ENCODE measurements around the gene PCDHB8. TPM values are rescaled to one million over a fixed set of nuclear protein-coding genes. Genes with fewer than 3 reads are reported as not detected.
"Not testable (repeated sequence)": the region's sequence is repeated elsewhere in the genome, so short reads cannot be mapped to it uniquely, and the experiment has no call there.

The PCDHB8 gene
- total RNA-seq, 2 donors from 2014 or later, result not detected

DNA sequence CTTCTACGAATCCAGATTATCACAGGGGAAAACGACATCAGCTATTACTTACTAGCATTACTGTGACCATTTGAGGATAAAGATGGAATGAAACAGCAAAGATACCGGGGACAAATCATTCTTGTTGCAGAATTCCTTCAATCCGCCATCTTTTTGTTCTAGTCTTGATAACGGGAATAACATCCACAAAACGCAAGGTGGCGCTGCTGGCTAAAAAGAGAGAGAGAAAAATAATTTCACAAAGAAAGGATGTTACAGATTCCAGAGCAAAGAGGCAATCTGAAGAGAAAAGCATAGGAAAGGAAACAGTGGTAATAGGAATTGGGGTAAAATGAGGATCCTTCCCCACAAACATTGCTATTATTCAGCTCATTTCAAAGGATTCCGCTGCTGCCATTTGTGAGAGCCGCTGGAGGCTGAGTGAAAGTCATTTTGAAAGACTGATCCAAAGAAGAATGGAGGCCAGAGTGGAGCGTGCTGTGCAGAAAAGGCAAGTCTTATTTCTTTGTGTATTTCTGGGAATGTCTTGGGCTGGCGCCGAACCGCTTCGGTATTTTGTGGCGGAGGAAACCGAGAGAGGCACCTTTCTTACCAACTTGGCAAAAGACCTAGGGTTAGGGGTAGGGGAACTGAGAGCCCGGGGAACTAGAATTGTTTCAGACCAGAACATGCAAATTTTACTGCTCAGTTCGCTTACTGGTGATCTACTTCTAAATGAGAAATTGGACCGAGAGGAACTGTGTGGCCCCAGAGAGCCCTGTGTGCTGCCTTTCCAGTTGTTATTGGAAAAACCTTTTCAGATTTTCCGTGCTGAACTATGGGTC is 5.0 kb upstream of the PCDHB8 start, which contains the start of gene PCDHB7:
Gene PCDHB7 (plus strand): TSS at position 264 of the 824 bp plus-strand sequence. CDS start 192 bp downstream, at position 456.
- DNase-seq, result no peak
- peaks cover 6% of the 10 kb centered on the region for H3K36me3 Mint-ChIP-seq (ENCODE audit: low read depth)
- H3K27ac Mint-ChIP-seq, result no peak within 1 kb of the TSS
- H3K27me3 Mint-ChIP-seq, result peaks cover 35% of the 10 kb centered on the region
- H3K4me3 Mint-ChIP-seq, result no peak within 1 kb of the TSS
- no peak for ATAC-seq
- H3K9me3 ChIP-seq (ENCODE audit: control insufficient read depth, low read length, poor library complexity, severe bottlenecking), result no peaks in the 10 kb centered on the region
- peaks cover 6% of the 10 kb centered on the region for H3K4me1 Mint-ChIP-seq

DNA sequence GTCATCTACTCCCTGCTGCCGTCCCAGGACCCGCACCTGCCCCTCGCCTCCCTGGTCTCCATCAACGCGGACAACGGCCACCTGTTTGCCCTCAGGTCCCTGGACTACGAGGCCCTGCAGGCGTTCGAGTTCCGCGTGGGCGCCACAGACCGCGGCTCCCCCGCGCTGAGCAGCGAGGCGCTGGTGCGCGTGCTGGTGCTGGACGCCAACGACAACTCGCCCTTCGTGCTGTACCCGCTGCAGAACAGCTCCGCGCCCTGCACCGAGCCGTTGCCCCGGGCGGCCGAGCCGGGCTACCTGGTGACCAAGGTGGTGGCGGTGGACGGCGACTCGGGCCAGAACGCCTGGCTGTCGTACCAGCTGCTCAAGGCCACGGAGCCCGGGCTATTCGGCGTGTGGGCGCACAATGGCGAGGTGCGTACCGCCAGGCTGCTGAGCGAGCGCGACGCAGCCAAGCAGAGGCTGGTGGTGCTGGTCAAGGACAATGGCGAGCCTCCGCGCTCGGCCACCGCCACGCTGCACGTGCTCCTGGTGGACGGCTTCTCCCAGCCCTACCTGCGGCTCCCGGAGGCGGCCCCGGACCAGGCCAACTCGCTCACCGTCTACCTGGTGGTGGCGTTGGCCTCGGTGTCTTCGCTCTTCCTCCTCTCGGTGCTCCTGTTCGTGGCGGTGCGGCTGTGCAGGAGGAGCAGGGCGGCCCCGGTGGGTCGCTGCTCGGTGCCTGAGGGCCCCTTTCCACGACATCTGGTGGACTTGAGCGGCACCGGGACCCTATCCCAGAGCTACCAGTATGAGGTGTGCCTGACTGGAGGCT is 3.1 kb upstream of the PCDHB8 start:
- not testable (repeated sequence) for H3K36me3 Mint-ChIP-seq (ENCODE audit: low read depth); H3K4me1 Mint-ChIP-seq; H3K9me3 ChIP-seq (ENCODE audit: control insufficient read depth, low read length, poor library complexity, severe bottlenecking); H3K27ac Mint-ChIP-seq; DNase-seq; H3K4me3 Mint-ChIP-seq; ATAC-seq
- H3K27me3 Mint-ChIP-seq, result peaks cover 22% of the 10 kb centered on the region

DNA sequence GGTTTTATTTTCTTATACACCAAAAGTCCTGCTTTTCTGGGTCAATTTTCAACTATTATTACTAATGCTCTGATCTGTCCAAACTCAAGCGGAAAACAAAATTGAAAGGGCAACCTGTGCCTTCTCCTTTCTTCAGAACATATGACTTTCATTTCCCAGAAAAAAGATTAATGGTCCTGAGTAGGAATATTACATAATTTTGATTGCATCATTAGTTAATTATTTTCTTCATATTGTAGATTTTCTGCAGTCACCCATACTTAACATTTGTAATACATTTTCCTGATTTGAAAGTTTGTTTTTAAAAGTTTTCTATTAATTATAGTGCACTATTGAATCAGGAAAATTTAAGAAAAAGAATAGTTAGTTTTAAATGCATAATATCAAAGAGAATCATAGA is 1.7 kb upstream of the PCDHB8 start:
- H3K4me1 Mint-ChIP-seq, result peaks cover 4% of the 10 kb centered on the region
- peaks cover 3% of the 10 kb centered on the region for H3K36me3 Mint-ChIP-seq (ENCODE audit: low read depth)
- no peaks in the 10 kb centered on the region for H3K9me3 ChIP-seq (ENCODE audit: control insufficient read depth, low read length, poor library complexity, severe bottlenecking)
- ATAC-seq (no peak), DNase-seq (no peak)
- no peak overlapping the region for H3K27ac Mint-ChIP-seq
- no peak overlapping the region for H3K4me3 Mint-ChIP-seq
- peaks cover 20% of the 10 kb centered on the region for H3K27me3 Mint-ChIP-seq

- not testable (repeated sequence) for H3K4me3 Mint-ChIP-seq; H3K27ac Mint-ChIP-seq; H3K36me3 Mint-ChIP-seq (ENCODE audit: low read depth); DNase-seq; H3K9me3 ChIP-seq (ENCODE audit: control insufficient read depth, low read length, poor library complexity, severe bottlenecking); H3K4me1 Mint-ChIP-seq; ATAC-seq
- H3K27me3 Mint-ChIP-seq, result peaks cover 40% of the 10 kb centered on the region
Measured at GRCh38 chr5:141179371-141179770, 1.8 kb downstream of the PCDHB8 start.

- not testable (repeated sequence) for H3K27ac Mint-ChIP-seq; ATAC-seq; H3K4me1 Mint-ChIP-seq; H3K9me3 ChIP-seq (ENCODE audit: control insufficient read depth, low read length, poor library complexity, severe bottlenecking); H3K4me3 Mint-ChIP-seq; H3K36me3 Mint-ChIP-seq (ENCODE audit: low read depth); DNase-seq
- H3K27me3 Mint-ChIP-seq, result peaks cover 43% of the 10 kb centered on the region
Measured at GRCh38 chr5:141179876-141180275, 2.3 kb downstream of the PCDHB8 start.

- ATAC-seq, result no peak
- H3K9me3 ChIP-seq (ENCODE audit: control insufficient read depth, low read length, poor library complexity, severe bottlenecking), result no peaks in the 10 kb centered on the region
- H3K4me1 Mint-ChIP-seq, result peaks cover 3% of the 10 kb centered on the region
- DNase-seq, result no peak
- H3K27ac Mint-ChIP-seq, result no peak overlapping the region
- H3K27me3 Mint-ChIP-seq, result peaks cover 41% of the 10 kb centered on the region
- H3K36me3 Mint-ChIP-seq (ENCODE audit: low read depth), result peaks cover 5% of the 10 kb centered on the region
- H3K4me3 Mint-ChIP-seq, result no peak overlapping the region
Measured at GRCh38 chr5:141180313-141180712, 2.7 kb downstream of the PCDHB8 start.

DNA sequence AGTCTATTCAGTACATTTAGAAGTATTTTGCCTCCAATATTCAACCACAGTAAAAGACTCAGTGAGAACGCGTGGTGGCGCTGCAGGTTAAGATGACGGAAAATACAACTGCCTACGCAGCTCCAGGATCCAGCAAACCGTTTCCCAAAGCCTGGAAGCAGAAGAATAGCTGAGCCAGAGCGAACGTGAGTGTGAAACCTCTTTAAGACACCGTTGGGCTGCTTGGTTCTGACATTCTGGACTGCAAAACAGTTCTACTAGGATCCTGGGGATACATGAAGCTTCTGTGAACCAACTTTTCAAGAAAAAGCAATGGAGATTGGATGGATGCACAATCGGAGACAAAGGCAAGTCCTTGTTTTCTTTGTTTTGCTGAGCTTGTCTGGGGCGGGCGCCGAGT is 4.7 kb downstream of the PCDHB8 start, which contains the start of gene PCDHB16:
Gene PCDHB16 (plus strand): TSS at position 140 of the 400 bp plus-strand sequence. CDS start 173 bp downstream, at position 313.
- H3K4me1 Mint-ChIP-seq, result peaks cover 7% of the 10 kb centered on the region
- DNase-seq (no peak), ATAC-seq (no peak)
- H3K36me3 Mint-ChIP-seq (ENCODE audit: low read depth), result peaks cover 5% of the 10 kb centered on the region
- no peaks in the 10 kb centered on the region for H3K9me3 ChIP-seq (ENCODE audit: control insufficient read depth, low read length, poor library complexity, severe bottlenecking)
- no peak within 1 kb of the TSS for H3K27ac Mint-ChIP-seq
- peaks cover 42% of the 10 kb centered on the region for H3K27me3 Mint-ChIP-seq
- H3K4me3 Mint-ChIP-seq, result no peak within 1 kb of the TSS

DNA sequence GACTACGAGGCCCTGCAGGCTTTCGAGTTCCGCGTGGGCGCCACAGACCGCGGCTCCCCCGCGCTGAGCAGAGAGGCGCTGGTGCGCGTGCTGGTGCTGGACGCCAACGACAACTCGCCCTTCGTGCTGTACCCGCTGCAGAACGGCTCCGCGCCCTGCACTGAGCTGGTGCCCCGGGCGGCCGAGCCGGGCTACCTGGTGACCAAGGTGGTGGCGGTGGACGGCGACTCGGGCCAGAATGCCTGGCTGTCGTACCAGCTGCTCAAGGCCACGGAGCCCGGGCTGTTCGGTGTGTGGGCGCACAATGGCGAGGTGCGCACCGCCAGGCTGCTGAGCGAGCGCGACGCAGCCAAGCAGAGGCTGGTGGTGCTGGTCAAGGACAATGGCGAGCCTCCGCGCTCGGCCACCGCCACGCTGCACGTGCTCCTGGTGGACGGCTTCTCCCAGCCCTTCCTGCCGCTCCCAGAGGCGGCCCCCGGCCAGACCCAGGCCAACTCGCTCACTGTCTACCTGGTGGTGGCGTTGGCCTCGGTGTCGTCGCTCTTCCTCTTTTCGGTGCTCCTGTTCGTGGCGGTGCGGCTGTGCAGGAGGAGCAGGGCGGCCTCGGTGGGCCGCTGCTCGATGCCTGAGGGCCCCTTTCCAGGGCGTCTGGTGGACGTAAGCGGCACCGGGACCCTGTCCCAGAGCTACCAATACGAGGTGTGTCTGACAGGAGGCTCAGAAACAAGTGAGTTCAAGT is 6.7 kb downstream of the PCDHB8 start:
- H3K4me3 Mint-ChIP-seq, result not testable (repeated sequence)

GRCh38 chr5:141186897-141187512 is 9.4 kb downstream of the PCDHB8 start, which contains the start of gene PCDHB9:
Gene PCDHB9 (plus strand): TSS chr5:141187161. CDS start chr5:141187319, 158 bp downstream.
- H3K4me1 Mint-ChIP-seq, result peaks cover 7% of the 10 kb centered on the region
- H3K36me3 Mint-ChIP-seq (ENCODE audit: low read depth), result peaks cover 5% of the 10 kb centered on the region
- H3K9me3 ChIP-seq (ENCODE audit: control insufficient read depth, low read length, poor library complexity, severe bottlenecking), result no peaks in the 10 kb centered on the region
- ATAC-seq, result peak; percentile 39
- DNase-seq, result peak in 1 of 3 donors; percentile 34
- H3K4me3 Mint-ChIP-seq, result peak within 1 kb of the TSS; percentile 22
- no peak within 1 kb of the TSS for H3K27ac Mint-ChIP-seq
- H3K27me3 Mint-ChIP-seq, result peaks cover 46% of the 10 kb centered on the region

More for the DNA sequence above, 6.7 kb downstream of the PCDHB8 start:
- H3K36me3 Mint-ChIP-seq (ENCODE audit: low read depth); H3K9me3 ChIP-seq (ENCODE audit: control insufficient read depth, low read length, poor library complexity, severe bottlenecking); H3K27ac Mint-ChIP-seq; ATAC-seq; DNase-seq; H3K4me1 Mint-ChIP-seq: not testable (repeated sequence)
- peaks cover 55% of the 10 kb centered on the region for H3K27me3 Mint-ChIP-seq

- H3K36me3 Mint-ChIP-seq (ENCODE audit: low read depth); ATAC-seq; H3K4me3 Mint-ChIP-seq; H3K4me1 Mint-ChIP-seq; H3K9me3 ChIP-seq (ENCODE audit: control insufficient read depth, low read length, poor library complexity, severe bottlenecking); H3K27ac Mint-ChIP-seq; DNase-seq: not testable (repeated sequence)
- H3K27me3 Mint-ChIP-seq, result peaks cover 39% of the 10 kb centered on the region
Measured at GRCh38 chr5:141188682-141189081, 11.1 kb downstream of the PCDHB8 start.

DNA sequence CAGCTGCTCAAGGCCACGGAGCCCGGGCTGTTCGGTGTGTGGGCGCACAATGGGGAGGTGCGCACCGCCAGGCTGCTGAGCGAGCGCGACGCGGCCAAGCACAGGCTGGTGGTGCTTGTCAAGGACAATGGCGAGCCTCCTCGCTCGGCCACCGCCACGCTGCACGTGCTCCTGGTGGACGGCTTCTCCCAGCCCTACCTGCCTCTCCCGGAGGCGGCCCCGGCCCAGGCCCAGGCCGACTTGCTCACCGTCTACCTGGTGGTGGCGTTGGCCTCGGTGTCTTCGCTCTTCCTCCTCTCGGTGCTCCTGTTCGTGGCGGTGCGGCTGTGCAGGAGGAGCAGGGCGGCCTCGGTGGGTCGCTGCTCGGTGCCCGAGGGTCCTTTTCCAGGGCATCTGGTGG is 11.5 kb downstream of the PCDHB8 start:
- peaks cover 38% of the 10 kb centered on the region for H3K27me3 Mint-ChIP-seq
- not testable (repeated sequence) for H3K9me3 ChIP-seq (ENCODE audit: control insufficient read depth, low read length, poor library complexity, severe bottlenecking); H3K36me3 Mint-ChIP-seq (ENCODE audit: low read depth); ATAC-seq; H3K4me1 Mint-ChIP-seq; H3K27ac Mint-ChIP-seq; H3K4me3 Mint-ChIP-seq; DNase-seq

DNA sequence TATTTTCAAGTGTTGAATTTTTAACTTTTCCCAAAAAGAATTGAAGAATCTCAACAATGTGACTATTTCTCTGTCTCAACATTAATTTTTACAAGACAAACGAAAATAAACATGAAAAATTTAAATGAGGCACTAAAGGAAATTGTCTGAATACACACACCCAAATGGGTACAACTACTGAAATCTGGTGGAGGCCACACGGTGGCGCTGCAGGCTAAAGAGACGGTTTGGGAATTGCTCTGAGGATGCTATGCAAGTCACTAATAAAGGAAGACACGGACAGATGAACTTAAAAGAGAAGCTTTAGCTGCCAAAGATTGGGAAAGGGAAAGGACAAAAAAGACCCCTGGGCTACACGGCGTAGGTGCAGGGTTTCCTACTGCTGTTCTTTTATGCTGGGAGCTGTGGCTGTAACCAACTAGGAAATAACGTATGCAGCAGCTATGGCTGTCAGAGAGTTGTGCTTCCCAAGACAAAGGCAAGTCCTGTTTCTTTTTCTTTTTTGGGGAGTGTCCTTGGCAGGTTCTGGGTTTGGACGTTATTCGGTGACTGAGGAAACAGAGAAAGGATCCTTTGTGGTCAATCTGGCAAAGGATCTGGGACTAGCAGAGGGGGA is 14.6 kb downstream of the PCDHB8 start, which contains the start of gene PCDHB10:
Gene PCDHB10 (plus strand): TSS at position 244 of the 616 bp plus-strand sequence. CDS start 200 bp downstream, at position 444.
- Mint-ChIP-seq H3K4me3 (no peak within 1 kb of the TSS), H3K27me3 (peaks cover 32% of the 10 kb centered on the region), H3K4me1 (peaks cover under 1% of the 10 kb centered on the region), H3K36me3 (ENCODE audit: low read depth) (peaks cover 2% of the 10 kb centered on the region), H3K27ac (no peak within 1 kb of the TSS)
- no peaks in the 10 kb centered on the region for H3K9me3 ChIP-seq (ENCODE audit: control insufficient read depth, low read length, poor library complexity, severe bottlenecking)
- DNase-seq (peak in 1 of 3 donors; percentile 13), ATAC-seq (no peak)
